ENCODE data around the gene SLC8A3.

DNA sequence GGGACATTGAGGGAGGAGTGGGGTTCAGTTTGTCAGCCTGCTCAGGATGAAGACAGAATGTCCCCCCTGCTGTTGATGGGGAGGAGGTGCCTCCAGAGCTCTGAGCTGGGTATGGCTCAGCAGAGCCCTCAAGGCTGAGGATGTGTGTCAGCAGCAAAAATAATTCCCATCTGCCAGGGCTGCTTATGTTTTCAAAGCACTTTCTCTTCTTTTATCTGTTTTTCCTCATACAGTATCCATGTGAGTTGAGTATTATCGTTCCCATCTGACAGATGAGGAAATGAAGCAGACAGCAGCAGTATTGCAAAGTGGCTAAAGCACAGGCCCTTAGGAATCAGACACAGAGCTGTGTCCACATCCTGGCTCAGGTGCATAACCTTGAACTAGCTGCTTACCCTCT, 94.1 kb downstream of the SLC8A3 start:
- no peak for TF ChIP-seq EZH2 (IDR thresholded peaks at IDR 0.05; ENCODE audit: insufficient read depth, poor library complexity, severe bottlenecking)
- no peak for TF ChIP-seq EZH2phosphoT487 (IDR thresholded peaks at IDR 0.05; ENCODE audit: insufficient read depth, low read depth)
